ENCODE measurements around the gene SLC1A2. TPM values are rescaled to one million over a fixed set of nuclear protein-coding genes. Genes with fewer than 3 reads are reported as not detected.

SLC1A2 gene
- total RNA-seq, 1 experiment from 2014 or later: 0.50 TPM

DNA sequence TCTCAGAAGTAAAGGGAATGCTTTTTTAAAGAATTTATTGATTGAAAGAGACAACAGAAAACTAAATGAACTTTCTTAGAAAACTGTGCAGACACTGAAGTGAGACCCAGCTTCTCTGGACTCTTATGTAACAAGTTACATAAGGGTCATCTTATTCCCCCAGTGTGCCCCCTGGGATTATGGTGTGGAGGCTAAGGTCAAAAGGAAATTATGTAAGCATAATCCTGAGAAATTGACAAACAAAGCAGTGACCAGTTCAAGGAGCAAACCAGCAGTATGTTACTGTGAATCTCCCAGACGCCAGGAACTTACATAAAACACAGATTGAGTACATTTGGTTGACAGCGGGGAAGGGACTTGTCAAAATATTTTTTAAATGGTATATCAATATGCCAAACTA lies 78.6 kb downstream of the SLC1A2 start:
- no peaks in the 10 kb centered on the region for H3K79me1 ChIP-seq (ENCODE audit: insufficient read depth, low read depth, low read length, poor library complexity, severe bottlenecking)
- H3K23ac ChIP-seq (ENCODE audit: insufficient read length, low read depth, low read length): no peak overlapping the region
- H2BK120ac ChIP-seq (ENCODE audit: low read depth, low read length, poor library complexity, severe bottlenecking): no peak overlapping the region
- TF ChIP-seq, protein P1, sequence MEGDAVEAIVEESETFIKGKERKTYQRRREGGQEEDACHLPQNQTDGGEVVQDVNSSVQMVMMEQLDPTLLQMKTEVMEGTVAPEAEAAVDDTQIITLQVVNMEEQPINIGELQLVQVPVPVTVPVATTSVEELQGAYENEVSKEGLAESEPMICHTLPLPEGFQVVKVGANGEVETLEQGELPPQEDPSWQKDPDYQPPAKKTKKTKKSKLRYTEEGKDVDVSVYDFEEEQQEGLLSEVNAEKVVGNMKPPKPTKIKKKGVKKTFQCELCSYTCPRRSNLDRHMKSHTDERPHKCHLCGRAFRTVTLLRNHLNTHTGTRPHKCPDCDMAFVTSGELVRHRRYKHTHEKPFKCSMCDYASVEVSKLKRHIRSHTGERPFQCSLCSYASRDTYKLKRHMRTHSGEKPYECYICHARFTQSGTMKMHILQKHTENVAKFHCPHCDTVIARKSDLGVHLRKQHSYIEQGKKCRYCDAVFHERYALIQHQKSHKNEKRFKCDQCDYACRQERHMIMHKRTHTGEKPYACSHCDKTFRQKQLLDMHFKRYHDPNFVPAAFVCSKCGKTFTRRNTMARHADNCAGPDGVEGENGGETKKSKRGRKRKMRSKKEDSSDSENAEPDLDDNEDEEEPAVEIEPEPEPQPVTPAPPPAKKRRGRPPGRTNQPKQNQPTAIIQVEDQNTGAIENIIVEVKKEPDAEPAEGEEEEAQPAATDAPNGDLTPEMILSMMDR (conservative IDR thresholded peaks at IDR 0.05): no peak
- H4K5ac ChIP-seq (ENCODE audit: insufficient read length, low read depth, low read length): no peak overlapping the region
- no peaks in the 10 kb centered on the region for H3K79me2 ChIP-seq (ENCODE audit: insufficient read depth, low read length)
- no peaks in the 10 kb centered on the region for H4K20me1 ChIP-seq (ENCODE audit: control insufficient read depth, insufficient read depth, insufficient read length)
- no peak overlapping the region for H2AK5ac ChIP-seq (ENCODE audit: insufficient read length, low read length)
- WGBS (ENCODE audit: extremely low coverage, insufficient read length, low lambda C conversion rate): no CpG with 5 or more reads among the region's 2 CpGs
- H3K14ac ChIP-seq (ENCODE audit: insufficient read depth, low read length): no peak overlapping the region
- H3T11ph ChIP-seq (ENCODE audit: low read length): no peak overlapping the region
- Mint-ChIP-seq H3K4me3 (no peak overlapping the region), H3K36me3 (ENCODE audit: insufficient read depth in 1 of 3, low read depth in 3 of 3) (no peaks in the 10 kb centered on the region), H3K4me1 (peaks cover 13 to 17% of the 10 kb centered on the region in 2 experiments), H3K27me3 (ENCODE audit: low read depth) (peaks cover 10% of the 10 kb centered on the region), H3K27ac (no peak overlapping the region), H3K9me3 (no peaks in the 10 kb centered on the region; a peak in 2 of 5 replicates)
- no peak overlapping the region for H4K91ac ChIP-seq (ENCODE audit: insufficient read length, low read depth, low read length)
- no peaks in the 10 kb centered on the region for H3K27me3 ChIP-seq (ENCODE audit: insufficient read depth, low read length)
- H3K56ac ChIP-seq (ENCODE audit: insufficient read length, low read depth, low read length): no peak overlapping the region
- H2BK5ac ChIP-seq (ENCODE audit: insufficient read length, low read length): no peak overlapping the region
- no peak overlapping the region for H2BK12ac ChIP-seq (ENCODE audit: insufficient read length, low read depth, low read length)
- no peak overlapping the region for H3K4ac ChIP-seq (ENCODE audit: low read depth, low read length)
- no peak overlapping the region for H3K18ac ChIP-seq (ENCODE audit: insufficient read length, low read depth, low read length)
- no peak for DNase-seq
- peaks cover 4% of the 10 kb centered on the region; the same call in 1 of the 2 replicates for H3K4me1 ChIP-seq (ENCODE audit: insufficient read depth, low read length)
- H3K4me2 ChIP-seq (ENCODE audit: insufficient read depth, insufficient read length, low read length): no peak overlapping the region
- H4K8ac ChIP-seq (replicated peaks; ENCODE audit: insufficient read length, low read depth, low read length): no peak overlapping the region
- H3K23me2 ChIP-seq (ENCODE audit: insufficient read length, low read depth, low read length, poor library complexity, severe bottlenecking): no peaks in the 10 kb centered on the region
- H2AFZ ChIP-seq (ENCODE audit: low read length): no peak overlapping the region
- no peak overlapping the region for H2BK15ac ChIP-seq (ENCODE audit: low read depth, low read length)
- no peak overlapping the region for H3K27ac ChIP-seq (ENCODE audit: insufficient read length, low read depth, low read length)
- H3K9me3 ChIP-seq (ENCODE audit: control insufficient read depth, low read depth, low read length): no peaks in the 10 kb centered on the region
- H2BK20ac ChIP-seq (ENCODE audit: low read depth, low read length, poor library complexity, severe bottlenecking): no peak overlapping the region
- no peak overlapping the region for H3K9ac ChIP-seq (ENCODE audit: extremely low read depth, insufficient read length, low read length)

All from H9 (cell line).